ENCODE measurements around the gene EPN3.

EPN3 gene

GRCh38 chr17:50536683-50537646, 4.4 kb downstream of the EPN3 start:
- no peak for DNase-seq

- no peak for DNase-seq
Measured at GRCh38 chr17:50537721-50538548, 5.4 kb downstream of the EPN3 start.

GRCh38 chr17:50538549-50539410, 6.2 kb downstream of the EPN3 start:
- DNase-seq: no peak

GRCh38 chr17:50539762-50540559, 7.4 kb downstream of the EPN3 start:
- DNase-seq: no peak

GRCh38 chr17:50540560-50541401, 8.2 kb downstream of the EPN3 start:
- DNase-seq: no peak

GRCh38 chr17:50541402-50541715, 8.8 kb downstream of the EPN3 start:
- DNase-seq: no peak

- DNase-seq: no peak
Measured at GRCh38 chr17:50541716-50542688, 9.5 kb downstream of the EPN3 start.

- no peak for DNase-seq
Measured at GRCh38 chr17:50542795-50543774, 10.6 kb downstream of the EPN3 start.

GRCh38 chr17:50544516-50544915, 12.0 kb downstream of the EPN3 start:
- DNase-seq: no peak

- DNase-seq: no peak
Measured at GRCh38 chr17:50545311-50545710, 12.8 kb downstream of the EPN3 start.

- no peak for DNase-seq
Measured at GRCh38 chr17:50546701-50547034, 14.1 kb downstream of the EPN3 start.

- peak; percentile 67 for DNase-seq
Measured at GRCh38 chr17:50547035-50547735, 14.7 kb downstream of the EPN3 start, which contains the start of gene SPATA20. Gene SPATA20, plus strand, starts transcription at chr17:50547174. Its CDS starts 35 bp downstream, at chr17:50547209.

- no peak for DNase-seq
Measured at GRCh38 chr17:50547736-50548083, 15.2 kb downstream of the EPN3 start.

GRCh38 chr17:50548831-50549230, 16.3 kb downstream of the EPN3 start:
- no peak for DNase-seq

GRCh38 chr17:50549256-50549941, 16.9 kb downstream of the EPN3 start:
- DNase-seq: no peak

GRCh38 chr17:50549969-50550368, 17.4 kb downstream of the EPN3 start:
- DNase-seq: no peak

- DNase-seq: peak; percentile 25
Measured at GRCh38 chr17:50550661-50551432, 18.3 kb downstream of the EPN3 start.

Data from NCI-H2081 treated with DMSO at 0.1 percent for 48 hours (cell line).